ENCODE data around the gene GALC. TPM values are rescaled to one million over a fixed set of nuclear protein-coding genes. Genes with fewer than 3 reads are reported as not detected.
A peak's percentile ranks its signal among the peaks of the same experiment; 100 is the strongest.

The GALC gene
- total RNA-seq, 1 donor from 2014 or later: 21.2 TPM

DNA sequence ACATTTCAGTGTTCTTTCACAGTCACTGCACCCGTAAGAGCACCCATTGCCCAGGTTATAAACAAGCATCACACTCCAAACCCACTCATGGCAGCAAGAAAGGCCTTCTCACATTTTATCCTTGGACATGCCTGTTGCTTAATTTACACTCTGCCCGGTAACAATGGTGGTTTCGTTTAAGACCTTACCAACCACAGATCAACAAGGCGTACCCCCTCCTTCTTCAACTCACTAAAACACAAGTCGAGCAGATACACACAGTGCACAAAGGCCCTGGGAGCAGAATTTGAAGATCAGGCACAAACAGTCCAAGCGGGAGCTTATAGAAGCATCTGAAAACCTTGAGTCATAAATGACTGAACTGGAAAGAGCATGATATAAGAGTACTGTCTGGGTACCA is 98.1 kb downstream of the GALC start:
- TF ChIP-seq EZH2 (IDR thresholded peaks at IDR 0.05; ENCODE audit: insufficient read depth, low read length): no peak
- TF ChIP-seq, protein P1, sequence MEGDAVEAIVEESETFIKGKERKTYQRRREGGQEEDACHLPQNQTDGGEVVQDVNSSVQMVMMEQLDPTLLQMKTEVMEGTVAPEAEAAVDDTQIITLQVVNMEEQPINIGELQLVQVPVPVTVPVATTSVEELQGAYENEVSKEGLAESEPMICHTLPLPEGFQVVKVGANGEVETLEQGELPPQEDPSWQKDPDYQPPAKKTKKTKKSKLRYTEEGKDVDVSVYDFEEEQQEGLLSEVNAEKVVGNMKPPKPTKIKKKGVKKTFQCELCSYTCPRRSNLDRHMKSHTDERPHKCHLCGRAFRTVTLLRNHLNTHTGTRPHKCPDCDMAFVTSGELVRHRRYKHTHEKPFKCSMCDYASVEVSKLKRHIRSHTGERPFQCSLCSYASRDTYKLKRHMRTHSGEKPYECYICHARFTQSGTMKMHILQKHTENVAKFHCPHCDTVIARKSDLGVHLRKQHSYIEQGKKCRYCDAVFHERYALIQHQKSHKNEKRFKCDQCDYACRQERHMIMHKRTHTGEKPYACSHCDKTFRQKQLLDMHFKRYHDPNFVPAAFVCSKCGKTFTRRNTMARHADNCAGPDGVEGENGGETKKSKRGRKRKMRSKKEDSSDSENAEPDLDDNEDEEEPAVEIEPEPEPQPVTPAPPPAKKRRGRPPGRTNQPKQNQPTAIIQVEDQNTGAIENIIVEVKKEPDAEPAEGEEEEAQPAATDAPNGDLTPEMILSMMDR (IDR thresholded peaks at IDR 0.05; ENCODE audit: insufficient read depth, low read depth, low read length): no peak
- Mint-ChIP-seq H3K4me3 (ENCODE audit: unreplicated experiment) (no peak overlapping the region), H3K9me3 (ENCODE audit: unreplicated experiment) (no peaks in the 10 kb centered on the region), H3K27me3 (ENCODE audit: low read depth, unreplicated experiment) (no peaks in the 10 kb centered on the region), H3K27ac (ENCODE audit: unreplicated experiment) (no peak overlapping the region), H3K4me1 (ENCODE audit: low read depth, unreplicated experiment) (peaks cover 12% of the 10 kb centered on the region), H3K36me3 (ENCODE audit: low read depth, unreplicated experiment) (no peaks in the 10 kb centered on the region)
- Histone ChIP-seq H3K9me3 (ENCODE audit: insufficient read depth, low read depth, low read length) (no peaks in the 10 kb centered on the region), H3K4me1 (ENCODE audit: insufficient read depth, low read length) (peaks cover 4% of the 10 kb centered on the region), H2AFZ (ENCODE audit: low read depth, low read length) (no peak overlapping the region), H3K36me3 (ENCODE audit: insufficient read depth, low read length) (no peaks in the 10 kb centered on the region), H3K27ac (ENCODE audit: low read depth, low read length) (no peak overlapping the region), H3K27me3 (ENCODE audit: insufficient read depth, low read length) (peaks cover 2% of the 10 kb centered on the region), H4K20me1 (ENCODE audit: insufficient read depth, low read length) (no peaks in the 10 kb centered on the region), H3K79me2 (ENCODE audit: insufficient read depth, low read length) (no peaks in the 10 kb centered on the region), H3K9ac (ENCODE audit: low read length) (no peak overlapping the region), H3K4me2 (ENCODE audit: low read length) (no peak overlapping the region), H3K4me3 (ENCODE audit: insufficient read depth, low read depth, low read length) (no peak overlapping the region)
- FAIRE-seq: no peak
- DNase-seq (ENCODE audit: low read depth): no peak

DNA sequence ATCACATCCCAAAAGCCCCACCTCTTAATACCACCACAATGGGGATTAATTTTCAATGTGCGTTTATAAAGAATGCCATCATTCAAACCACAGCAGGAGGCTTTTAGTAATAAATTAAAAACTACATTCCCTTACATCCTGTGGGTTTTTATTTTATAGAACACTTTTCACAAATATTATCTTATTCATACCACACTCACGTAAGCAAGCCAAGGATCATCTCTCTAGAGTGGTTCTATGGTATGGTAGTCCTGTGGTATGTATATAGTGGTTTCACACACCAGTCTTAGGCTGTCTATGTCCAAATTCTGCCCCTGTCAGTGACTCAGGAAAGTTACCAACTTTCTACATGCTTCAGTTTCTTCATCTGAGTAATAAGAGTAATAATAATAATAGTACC is 100.2 kb downstream of the GALC start:
- Mint-ChIP-seq H3K27ac (ENCODE audit: unreplicated experiment) (no peak overlapping the region), H3K4me3 (ENCODE audit: unreplicated experiment) (no peak overlapping the region), H3K9me3 (ENCODE audit: unreplicated experiment) (no peaks in the 10 kb centered on the region), H3K36me3 (ENCODE audit: low read depth, unreplicated experiment) (no peaks in the 10 kb centered on the region), H3K27me3 (ENCODE audit: low read depth, unreplicated experiment) (no peaks in the 10 kb centered on the region), H3K4me1 (ENCODE audit: low read depth, unreplicated experiment) (peaks cover 8% of the 10 kb centered on the region)
- DNase-seq (ENCODE audit: low read depth) (no peak), FAIRE-seq (no peak)
- Histone ChIP-seq H2AFZ (ENCODE audit: low read depth, low read length) (no peak overlapping the region), H4K20me1 (ENCODE audit: insufficient read depth, low read length) (no peaks in the 10 kb centered on the region), H3K27me3 (ENCODE audit: insufficient read depth, low read length) (no peaks in the 10 kb centered on the region), H3K4me1 (ENCODE audit: insufficient read depth, low read length) (peaks cover 4% of the 10 kb centered on the region), H3K79me2 (ENCODE audit: insufficient read depth, low read length) (no peaks in the 10 kb centered on the region), H3K36me3 (ENCODE audit: insufficient read depth, low read length) (no peaks in the 10 kb centered on the region), H3K9me3 (ENCODE audit: insufficient read depth, low read depth, low read length) (no peaks in the 10 kb centered on the region), H3K4me3 (ENCODE audit: insufficient read depth, low read depth, low read length) (no peak overlapping the region), H3K4me2 (ENCODE audit: low read length) (no peak overlapping the region), H3K9ac (ENCODE audit: low read length) (no peak overlapping the region), H3K27ac (ENCODE audit: low read depth, low read length) (no peak overlapping the region)
- no peak for TF ChIP-seq EZH2 (IDR thresholded peaks at IDR 0.05; ENCODE audit: insufficient read depth, low read length)
- TF ChIP-seq, protein P1 (IDR thresholded peaks at IDR 0.05; ENCODE audit: insufficient read depth, low read depth, low read length): no peak

DNA sequence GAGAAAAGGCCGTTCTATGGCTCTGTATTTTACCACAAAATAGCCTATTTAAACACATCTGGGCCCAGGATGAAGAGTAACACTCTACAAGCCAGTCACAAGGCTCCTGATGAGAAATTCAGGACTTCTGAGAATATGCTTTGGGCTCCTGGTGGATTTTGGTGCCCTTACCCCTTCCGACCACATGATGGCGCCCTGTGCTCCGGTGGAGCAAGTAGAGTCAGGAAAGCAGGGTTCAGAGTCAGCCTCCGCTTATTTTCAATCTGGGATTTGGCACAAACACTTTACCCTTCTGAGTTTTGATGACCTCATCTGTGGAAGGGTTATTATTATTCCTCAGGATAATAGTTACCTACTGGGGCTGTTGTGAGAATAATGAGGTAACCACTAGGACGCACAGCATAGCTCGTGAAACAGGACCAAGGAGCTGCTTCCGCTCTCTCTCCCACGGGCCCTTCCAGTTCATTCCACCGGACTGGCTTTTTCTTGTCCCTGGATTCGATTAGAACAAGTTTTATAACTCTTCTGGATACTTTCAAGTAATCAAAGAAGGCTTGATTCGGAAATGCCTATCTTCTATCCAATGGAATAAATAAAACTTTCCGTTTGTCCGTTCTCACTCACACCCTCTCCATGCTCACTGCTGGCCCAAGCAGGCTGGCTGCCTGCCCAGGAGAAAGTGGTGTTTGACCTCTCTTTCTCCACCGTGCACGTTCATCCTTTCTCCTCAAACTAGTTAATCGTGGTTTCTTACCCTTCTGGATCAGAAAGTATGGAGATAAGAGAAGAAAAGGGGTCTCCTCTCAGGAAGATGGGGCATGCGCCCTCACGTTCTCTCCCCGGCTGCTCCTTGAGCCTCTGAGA is 104.6 kb downstream of the GALC start:
- TF ChIP-seq, protein P1 (IDR thresholded peaks at IDR 0.05; ENCODE audit: insufficient read depth, low read depth, low read length): peak; percentile 34
- no peak for TF ChIP-seq EZH2 (IDR thresholded peaks at IDR 0.05; ENCODE audit: insufficient read depth, low read length)

More for the DNA sequence above, 104.6 kb downstream of the GALC start:
- Histone ChIP-seq H3K79me2 (ENCODE audit: insufficient read depth, low read length) (no peaks in the 10 kb centered on the region), H4K20me1 (ENCODE audit: insufficient read depth, low read length) (no peaks in the 10 kb centered on the region), H3K9ac (ENCODE audit: low read length) (no peak overlapping the region), H3K9me3 (ENCODE audit: insufficient read depth, low read depth, low read length) (no peaks in the 10 kb centered on the region), H3K4me3 (ENCODE audit: insufficient read depth, low read depth, low read length) (no peak overlapping the region), H3K27me3 (ENCODE audit: insufficient read depth, low read length) (no peaks in the 10 kb centered on the region), H3K4me2 (ENCODE audit: low read length) (no peak overlapping the region), H3K4me1 (ENCODE audit: insufficient read depth, low read length) (no peaks in the 10 kb centered on the region), H3K27ac (ENCODE audit: low read depth, low read length) (no peak overlapping the region), H2AFZ (ENCODE audit: low read depth, low read length) (no peak overlapping the region), H3K36me3 (ENCODE audit: insufficient read depth, low read length) (no peaks in the 10 kb centered on the region)
- FAIRE-seq (no peak), DNase-seq (ENCODE audit: low read depth) (no peak)
- no peak overlapping the region for H3K27ac Mint-ChIP-seq (ENCODE audit: unreplicated experiment)
- no peaks in the 10 kb centered on the region for H3K9me3 Mint-ChIP-seq (ENCODE audit: unreplicated experiment)
- H3K27me3 Mint-ChIP-seq (ENCODE audit: low read depth, unreplicated experiment): no peaks in the 10 kb centered on the region
- no peaks in the 10 kb centered on the region for H3K4me1 Mint-ChIP-seq (ENCODE audit: low read depth, unreplicated experiment)
- H3K4me3 Mint-ChIP-seq (ENCODE audit: unreplicated experiment): no peak overlapping the region
- H3K36me3 Mint-ChIP-seq (ENCODE audit: low read depth, unreplicated experiment): no peaks in the 10 kb centered on the region

Measured in astrocyte (in vitro differentiated cells and primary cell).